Endothelial cell of umbilical vein (primary cell): ENCODE results near the gene NAP1L1. TPM values are rescaled to one million over a fixed set of nuclear protein-coding genes. Genes with fewer than 3 reads are reported as not detected.
A peak's percentile ranks its signal among the peaks of the same experiment; 100 is the strongest.

Source experiments
- BruUV-seq: library from RNA; stranded (reverse); fragments of 400-500 nt; replicated peaks from 2 replicates; lab custom pipeline; 2021; lab: Mats Ljungman, UMichigan
- CTCF ChIA-PET: fragments of 300-600, 350-600 bp; sonication (Branson Sonifier 250); formaldehyde crosslinking; loops from one replicate; lab custom pipeline; 2021; ENCODE audit warnings: antibody characterized with exemption, inconsistent platforms; lab: Charles Lee
- POLR2A ChIA-PET: fragments of 300-600, 350-600 bp; sonication (Branson Sonifier 250); formaldehyde crosslinking; loops from one replicate; lab custom pipeline; 2021; ENCODE audit warnings: antibody characterized with exemption, inconsistent platforms; lab: Charles Lee
- DNase-seq: peaks from one replicate; pipeline ENCODE4 v3.0.0-alpha.2; 2011; ENCODE audit warnings: low read depth, low spot score
- FAIRE-seq: peaks from 2 replicates; lab custom pipeline; 2011; peaks lifted over from hg19 to GRCh38; lab: Jason Lieb, UNC
- H2AFZ ChIP-seq: 2 replicates; pipeline ENCODE4 v1.6.0; 2012; ENCODE audit warnings: low read depth, low read length, control low read depth, inconsistent platforms
- H3K27ac ChIP-seq: 2 replicates; pipeline ENCODE4 v1.5.1; 2011; ENCODE audit warnings: low read depth, mild to moderate bottlenecking, control low read depth, low read length, moderate library complexity; ENCODE audit not compliant: insufficient read depth
- H3K27me3 ChIP-seq, 2 experiments: 2 replicates each; pipeline versions ENCODE4 v1.6.0 to v1.6.1; 2011; ENCODE audit warnings: low read length in 2 of 2, mixed read lengths in 1 of 2; ENCODE audit not compliant: control insufficient read depth in 2 of 2, insufficient read depth in 2 of 2
- H3K36me3 ChIP-seq, 2 experiments: 2 replicates in 1 of 2; 3 replicates in 1 of 2; pipeline ENCODE4 v1.5.1; 2011; ENCODE audit warnings: low read length in 2 of 2, mild to moderate bottlenecking in 1 of 2, moderate library complexity in 1 of 2; ENCODE audit not compliant: control insufficient read depth in 2 of 2, insufficient read depth in 2 of 2; ENCODE audit errors: extremely low read depth in 1 of 2
- H3K4me1 ChIP-seq: 3 replicates; pipeline ENCODE4 v1.5.1; 2011; ENCODE audit warnings: mild to moderate bottlenecking, low read length; ENCODE audit not compliant: control insufficient read depth, insufficient read depth; ENCODE audit errors: extremely low read depth
- H3K4me2 ChIP-seq: 2 replicates; pipeline ENCODE4 v1.6.1; 2011; ENCODE audit warnings: low read length, control low read depth, mixed read lengths; ENCODE audit not compliant: insufficient read depth
- H3K4me3 ChIP-seq, 3 experiments: fragments of 200-600 bp in 1 of 3; sonication (generic), shearing (Covaris generic) in 1 of 3; replicated peaks in 1 of 3; 2 replicates each; pipeline ENCODE4 v1.5.1; 2011 to 2016; ENCODE audit warnings: control low read depth in 3 of 3, low read length in 3 of 3, mild to moderate bottlenecking in 2 of 3, inconsistent platforms in 1 of 3, low read depth in 1 of 3, moderate library complexity in 1 of 3; ENCODE audit not compliant: insufficient read depth in 1 of 3
- H3K79me2 ChIP-seq: 2 replicates; pipeline ENCODE4 v1.6.0; 2012; ENCODE audit warnings: low read length, inconsistent platforms; ENCODE audit not compliant: control insufficient read depth, insufficient read depth
- H3K9ac ChIP-seq: replicated peaks from 2 replicates; pipeline ENCODE3; 2011; ENCODE audit warnings: low read length, control low read depth; ENCODE audit not compliant: insufficient read depth; ENCODE audit errors: extremely low read depth
- H3K9me1 ChIP-seq: replicated peaks from 3 replicates; pipeline ENCODE4 v1.6.0; 2011; ENCODE audit warnings: mild to moderate bottlenecking, low read length; ENCODE audit not compliant: control insufficient read depth, insufficient read depth; ENCODE audit errors: extremely low read depth
- H3K9me3 ChIP-seq: replicated peaks from 2 replicates; pipeline ENCODE4 v1.5.1; 2012; ENCODE audit warnings: low read length, inconsistent platforms; ENCODE audit not compliant: control insufficient read depth, insufficient read depth
- H4K20me1 ChIP-seq: replicated peaks from 2 replicates; pipeline ENCODE3; 2011; ENCODE audit warnings: mild to moderate bottlenecking, low read length; ENCODE audit not compliant: control insufficient read depth, insufficient read depth; ENCODE audit errors: extremely low read depth
- CTCF ChIP-seq, 2 donors: IDR thresholded peaks; 1 replicate in 1 of 2; 2 replicates in 1 of 2; pipeline ENCODE4 v1.5.1; 2011; ENCODE audit warnings: low read length in 2 of 2, mild to moderate bottlenecking in 2 of 2, moderate library complexity in 2 of 2, control low read depth in 1 of 2, inconsistent platforms in 1 of 2, low read depth in 1 of 2; ENCODE audit not compliant: insufficient read depth in 1 of 2; ENCODE audit errors: extremely low read depth in 1 of 2
- EZH2 ChIP-seq: IDR thresholded peaks from 2 replicates; pipeline ENCODE4 v1.6.1; 2012; ENCODE audit warnings: borderline replicate concordance, low read depth, mild to moderate bottlenecking, moderate library complexity, low read length, inconsistent platforms; ENCODE audit not compliant: severe bottlenecking
- FOS ChIP-seq: IDR thresholded peaks from 2 replicates; pipeline ENCODE4 v1.6.1; 2011; ENCODE audit warnings: mild to moderate bottlenecking, low read length, moderate library complexity, borderline replicate concordance; ENCODE audit not compliant: insufficient read depth
- GATA2 ChIP-seq: IDR thresholded peaks from 2 replicates; pipeline ENCODE4 v1.7.0; 2011; ENCODE audit warnings: low read depth, mild to moderate bottlenecking, moderate library complexity, mixed read lengths, low read length; ENCODE audit not compliant: insufficient read length, insufficient read depth
- JUN ChIP-seq: IDR thresholded peaks from 2 replicates; pipeline ENCODE4 v1.6.1; 2011; ENCODE audit warnings: borderline replicate concordance, low read depth; ENCODE audit not compliant: insufficient read length, insufficient read depth
- MAX ChIP-seq: IDR thresholded peaks from 2 replicates; pipeline ENCODE4 v1.6.1; 2011; ENCODE audit not compliant: insufficient read depth, insufficient read length
- MYC ChIP-seq: IDR thresholded peaks from one replicate; pipeline ENCODE4 v1.6.1; 2011; ENCODE audit warnings: mild to moderate bottlenecking, low read depth, low read length
- POLR2A ChIP-seq: IDR thresholded peaks from 2 replicates; pipeline ENCODE4 v1.6.1; 2012; ENCODE audit warnings: low read depth, mild to moderate bottlenecking, control low read depth, low read length
- POLR2AphosphoS5 ChIP-seq: IDR thresholded peaks from 2 replicates; pipeline ENCODE4 v1.6.1; 2012; ENCODE audit warnings: low read depth, mild to moderate bottlenecking, control low read depth, low read length, moderate library complexity; ENCODE audit not compliant: insufficient read depth
- dilution Hi-C: fragments of 300-500 bp; cut with MboI; formaldehyde crosslinking; loops from one replicate; pipeline ENCODE4 v1.15.0; 2019; ENCODE audit warnings: low sequenced_read_pairs; ENCODE audit not compliant: extremely low pct_ligation_motif_present
- intact Hi-C: fragments of 100-400 bp; cut with micrococcal nuclease; formaldehyde crosslinking; loops from one replicate; pipeline ENCODE4 v1.10.0; 2022
- polyA plus RNA-seq, 4 experiments: library from polyadenylated mRNA; depleted of rRNA in 3 of 4; stranded (reverse) in 3 of 4; unstranded in 1 of 4; fragments of >200 nt; gene quantifications; 2 replicates each; pipeline versions ENCODE4 v1.2.1 to v1.2.3, GENCODE V29; 2011 to 2012; ENCODE audit warnings: missing spikeins in 1 of 4
- total RNA-seq: library from RNA; stranded (reverse); gene quantifications from 2 replicates; pipeline ENCODE4 v1.2.3, GENCODE V29; 2021

Gene NAP1L1
- total and polyA plus RNA-seq, 2 donors (not counting 3 experiments of a cell fraction or from before 2014, with no cell fraction given): 127 to 649 TPM

GRCh38 chr12:75998292-75999063 lies 86.0 kb downstream of the NAP1L1 start:
- CTCF ChIA-PET: interaction anchor here (1.1 to 2.0 kb wide), 3 partner anchors 14 to 33 kb away, joined by 3 to 6 read pairs (median 3); partner anchors contain the start of gene PHLDA1
- intact Hi-C loops: no loop called here

GRCh38 chr12:75997658-75998057 lies 86.8 kb downstream of the NAP1L1 start:
- H3K4me3 ChIP-seq: no peak overlapping the region
- DNase-seq: peak; percentile 60
- peak overlapping the region; percentile 67 for H3K27ac ChIP-seq
- CTCF ChIA-PET: interaction anchor here (1.1 to 2.0 kb wide), 3 partner anchors 15 to 34 kb away, joined by 3 to 6 read pairs (median 3); partner anchors contain the start of gene PHLDA1
- no peaks in the 10 kb centered on the region for H4K20me1 ChIP-seq
- FAIRE-seq: peak; percentile 46
- peak overlapping the region; percentile 69 for H3K4me2 ChIP-seq
- dilution Hi-C loops: no loop called here
- intact Hi-C loops: loop anchor here (1.0 to 2.0 kb wide), 3 partner anchors 19 to 33 kb away; partner anchors contain the start of gene PHLDA1
- POLR2A ChIA-PET: interaction anchor here (1.2 kb wide), 1 partner anchor 34 kb away, joined by 3 read pairs; the partner anchor contains the start of gene PHLDA1
- no peak overlapping the region for H3K9ac ChIP-seq
- TF ChIP-seq POLR2AphosphoS5 (peak; percentile 58), GATA2 (peak; percentile 66), MYC (no peak), JUN (no peak), POLR2A (no peak), EZH2 (no peak), MAX (no peak), CTCF (IDR thresholded peaks at IDR 0.05; ENCODE audit: extremely low read depth in 1 of 2, insufficient read depth in 1 of 2, low read depth in 1 of 2, low read length in 2 of 2) (no peak), FOS (peak; percentile 58)
- H3K36me3 ChIP-seq: no peaks in the 10 kb centered on the region
- H3K9me1 ChIP-seq: no peaks in the 10 kb centered on the region
- H2AFZ ChIP-seq: no peak overlapping the region
- H3K4me1 ChIP-seq: peaks cover 31% of the 10 kb centered on the region
- H3K79me2 ChIP-seq: no peaks in the 10 kb centered on the region
- no TSS peak for BruUV-seq
- no peaks in the 10 kb centered on the region for H3K9me3 ChIP-seq
- no peaks in the 10 kb centered on the region for H3K27me3 ChIP-seq

More at GRCh38 chr12:75998292-75999063, 86.0 kb downstream of the NAP1L1 start:
- Histone ChIP-seq H3K79me2 (no peaks in the 10 kb centered on the region), H3K9ac (no peak overlapping the region), H2AFZ (no peak overlapping the region), H3K27me3 (no peaks in the 10 kb centered on the region), H3K4me3 (no peak overlapping the region), H3K9me3 (no peaks in the 10 kb centered on the region), H4K20me1 (no peaks in the 10 kb centered on the region), H3K4me1 (peaks cover 39% of the 10 kb centered on the region), H3K9me1 (no peaks in the 10 kb centered on the region), H3K36me3 (no peaks in the 10 kb centered on the region), H3K27ac (peak overlapping the region; percentile 67), H3K4me2 (peak overlapping the region; percentile 46)
- dilution Hi-C loops: no loop called here
- DNase-seq (no peak), FAIRE-seq (peak; percentile 40)
- POLR2A ChIA-PET: interaction anchor here (1.2 kb wide), 1 partner anchor 33 kb away, joined by 3 read pairs; the partner anchor contains the start of gene PHLDA1
- no peak for TF ChIP-seq JUN
- peak; percentile 59 for TF ChIP-seq FOS
- BruUV-seq: no TSS peak
